ENCODE results near the gene CXCL6.

GRCh38 chr4:73868206-73869129 is 32.0 kb downstream of the CXCL6 start:
- TF ChIP-seq CTCF (conservative IDR thresholded peaks at IDR 0.05; ENCODE audit: low read length): no peak
- TF ChIP-seq EZH2phosphoT487 (IDR thresholded peaks at IDR 0.05; ENCODE audit: borderline replicate concordance): no peak
